WI38 (cell line): ENCODE results near the gene SLC22A7.

ENCODE experiments used
- H3K4me3 ChIP-seq: 2 replicates; pipeline ENCODE4 v1.5.1; 2011; ENCODE audit warnings: low read depth, mild to moderate bottlenecking, control low read depth, low read length
- CTCF ChIP-seq: IDR thresholded peaks from 2 replicates; pipeline ENCODE4 v1.5.1; 2012; ENCODE audit warnings: low read depth, mild to moderate bottlenecking, control low read depth, low read length

SLC22A7 gene, protein sequence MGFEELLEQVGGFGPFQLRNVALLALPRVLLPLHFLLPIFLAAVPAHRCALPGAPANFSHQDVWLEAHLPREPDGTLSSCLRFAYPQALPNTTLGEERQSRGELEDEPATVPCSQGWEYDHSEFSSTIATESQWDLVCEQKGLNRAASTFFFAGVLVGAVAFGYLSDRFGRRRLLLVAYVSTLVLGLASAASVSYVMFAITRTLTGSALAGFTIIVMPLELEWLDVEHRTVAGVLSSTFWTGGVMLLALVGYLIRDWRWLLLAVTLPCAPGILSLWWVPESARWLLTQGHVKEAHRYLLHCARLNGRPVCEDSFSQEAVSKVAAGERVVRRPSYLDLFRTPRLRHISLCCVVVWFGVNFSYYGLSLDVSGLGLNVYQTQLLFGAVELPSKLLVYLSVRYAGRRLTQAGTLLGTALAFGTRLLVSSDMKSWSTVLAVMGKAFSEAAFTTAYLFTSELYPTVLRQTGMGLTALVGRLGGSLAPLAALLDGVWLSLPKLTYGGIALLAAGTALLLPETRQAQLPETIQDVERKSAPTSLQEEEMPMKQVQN

DNA sequence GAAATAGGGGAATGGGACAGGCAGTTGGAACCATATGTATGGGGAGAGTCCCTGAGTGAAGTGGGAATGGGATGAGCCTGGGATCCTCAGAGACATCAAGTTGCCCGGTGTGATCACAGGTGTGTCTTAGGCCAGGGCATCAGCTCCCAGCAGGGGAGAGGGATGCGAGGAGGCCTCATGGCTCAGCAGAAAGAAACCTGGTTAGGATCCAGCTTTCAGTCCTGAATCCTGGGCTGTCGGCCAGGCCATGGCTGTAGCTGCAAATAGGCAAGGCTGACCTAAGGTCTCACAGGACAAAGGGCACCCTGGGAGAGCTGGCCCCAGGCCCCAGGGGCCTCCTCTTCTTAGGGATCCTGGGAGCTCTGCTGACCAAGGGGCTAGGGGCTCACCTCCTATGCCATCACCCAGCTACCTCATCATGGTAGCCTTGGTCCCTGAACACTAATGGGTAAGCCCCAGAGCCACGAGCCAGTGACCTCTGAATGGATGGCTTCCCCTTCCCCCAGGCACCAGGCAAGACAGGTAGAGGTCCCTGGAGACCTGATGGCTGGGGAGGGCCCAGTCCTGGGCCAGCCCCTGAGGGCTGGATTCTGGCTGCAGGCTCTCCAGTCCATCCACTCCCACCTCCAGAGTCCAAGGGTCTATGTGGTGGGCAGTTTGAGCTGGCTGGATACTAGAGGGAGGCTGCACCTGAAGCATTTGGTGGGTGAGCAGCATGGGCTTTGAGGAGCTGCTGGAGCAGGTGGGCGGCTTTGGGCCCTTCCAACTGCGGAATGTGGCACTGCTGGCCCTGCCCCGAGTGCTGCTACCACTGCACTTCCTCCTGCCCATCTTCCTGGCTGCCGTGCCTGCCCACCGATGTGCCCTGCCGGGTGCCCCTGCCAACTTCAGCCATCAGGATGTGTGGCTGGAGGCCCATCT is at the start of gene SLC22A7:
Gene SLC22A7, plus strand, starts transcription at position 617 of the 921 bp plus-strand sequence. Its CDS starts 99 bp downstream, at position 716.
- H3K4me3 ChIP-seq: no peak within 1 kb of the TSS
- TF ChIP-seq CTCF: no peak

DNA sequence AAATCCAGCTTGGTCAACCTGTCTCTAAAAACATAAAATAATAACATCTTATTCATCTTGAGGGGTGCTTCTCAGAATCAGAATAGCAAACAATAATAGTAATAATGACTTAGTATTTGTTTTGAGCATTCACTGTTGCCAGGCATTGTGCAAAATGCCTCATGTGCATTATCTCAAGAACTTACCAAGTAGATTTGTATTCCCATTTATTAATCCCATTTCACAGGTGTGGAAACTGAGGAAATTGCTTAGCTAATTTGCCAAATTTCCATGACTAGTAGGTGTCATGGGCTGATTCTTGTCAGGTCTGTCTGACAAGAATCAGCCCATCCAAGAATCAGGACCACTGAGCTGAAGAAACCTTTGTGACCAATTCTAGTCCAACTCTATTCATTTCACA is 49.3 kb upstream of the SLC22A7 start:
- TF ChIP-seq CTCF: no peak

GRCh38 chr6:43250992-43251373 is 47.1 kb upstream of the SLC22A7 start:
- TF ChIP-seq CTCF: no peak
- no peak overlapping the region for H3K4me3 ChIP-seq

More for the DNA sequence above, 49.3 kb upstream of the SLC22A7 start:
- no peak overlapping the region for H3K4me3 ChIP-seq

DNA sequence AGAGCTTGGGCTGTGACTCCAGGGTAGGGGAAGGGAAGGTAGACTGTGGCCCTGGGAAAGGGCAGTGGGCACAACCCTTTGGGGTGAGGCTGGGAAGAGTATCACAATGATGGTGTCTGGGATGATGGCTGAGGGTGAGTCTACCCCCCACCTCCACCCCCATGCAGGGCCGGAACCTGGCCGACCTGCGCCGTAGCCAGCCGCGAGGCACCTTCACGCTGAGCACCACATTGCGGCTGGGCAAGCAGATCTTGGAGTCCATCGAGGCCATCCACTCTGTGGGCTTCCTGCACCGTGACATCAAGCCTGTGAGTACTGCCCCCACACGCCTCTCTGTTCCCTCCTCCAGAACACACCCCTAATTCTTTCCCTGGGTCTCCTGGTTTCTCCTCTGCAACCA is 44.7 kb upstream of the SLC22A7 start:
- no peak for TF ChIP-seq CTCF
- H3K4me3 ChIP-seq: no peak overlapping the region

- no peak overlapping the region for H3K4me3 ChIP-seq
Measured at GRCh38 chr6:43254138-43254817, 43.8 kb upstream of the SLC22A7 start.

GRCh38 chr6:43254846-43255245 is 43.2 kb upstream of the SLC22A7 start:
- TF ChIP-seq CTCF: no peak
- H3K4me3 ChIP-seq: no peak overlapping the region

More at GRCh38 chr6:43254138-43254817, 43.8 kb upstream of the SLC22A7 start:
- TF ChIP-seq CTCF: no peak
